Measurements from ENCODE around the gene PIGL. TPM values are rescaled to one million over a fixed set of nuclear protein-coding genes. Genes with fewer than 3 reads are reported as not detected.
A peak's percentile ranks its signal among the peaks of the same experiment; 100 is the strongest.

Gene PIGL
- total RNA-seq, 1 donor = 14.7 TPM

DNA sequence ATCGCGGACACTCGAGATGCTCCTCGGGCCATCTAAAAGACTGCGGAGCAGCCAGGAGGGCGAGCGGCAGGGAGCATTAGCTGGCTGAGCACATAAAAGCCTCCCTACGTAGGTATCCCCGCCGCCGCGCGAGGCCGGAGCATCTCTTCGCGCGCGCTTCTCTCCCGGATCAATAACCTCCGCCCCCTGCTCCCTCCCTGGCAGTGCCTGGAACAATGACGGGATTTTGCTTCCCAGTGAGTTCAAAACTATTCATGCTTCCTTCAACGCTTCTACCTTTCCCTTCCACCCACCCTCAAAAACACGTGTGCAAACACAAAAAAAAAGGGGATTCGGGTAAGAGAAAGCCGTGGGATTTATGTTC is 135.3 kb downstream of the PIGL start:
- TF ChIP-seq, protein P1, sequence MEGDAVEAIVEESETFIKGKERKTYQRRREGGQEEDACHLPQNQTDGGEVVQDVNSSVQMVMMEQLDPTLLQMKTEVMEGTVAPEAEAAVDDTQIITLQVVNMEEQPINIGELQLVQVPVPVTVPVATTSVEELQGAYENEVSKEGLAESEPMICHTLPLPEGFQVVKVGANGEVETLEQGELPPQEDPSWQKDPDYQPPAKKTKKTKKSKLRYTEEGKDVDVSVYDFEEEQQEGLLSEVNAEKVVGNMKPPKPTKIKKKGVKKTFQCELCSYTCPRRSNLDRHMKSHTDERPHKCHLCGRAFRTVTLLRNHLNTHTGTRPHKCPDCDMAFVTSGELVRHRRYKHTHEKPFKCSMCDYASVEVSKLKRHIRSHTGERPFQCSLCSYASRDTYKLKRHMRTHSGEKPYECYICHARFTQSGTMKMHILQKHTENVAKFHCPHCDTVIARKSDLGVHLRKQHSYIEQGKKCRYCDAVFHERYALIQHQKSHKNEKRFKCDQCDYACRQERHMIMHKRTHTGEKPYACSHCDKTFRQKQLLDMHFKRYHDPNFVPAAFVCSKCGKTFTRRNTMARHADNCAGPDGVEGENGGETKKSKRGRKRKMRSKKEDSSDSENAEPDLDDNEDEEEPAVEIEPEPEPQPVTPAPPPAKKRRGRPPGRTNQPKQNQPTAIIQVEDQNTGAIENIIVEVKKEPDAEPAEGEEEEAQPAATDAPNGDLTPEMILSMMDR (IDR thresholded peaks at IDR 0.05; ENCODE audit: insufficient read depth, low read depth, low read length) = no peak
- H3K4me3 ChIP-seq (ENCODE audit: low read depth, low read length) = peak overlapping the region; percentile 72
- DNase-seq (ENCODE audit: low read depth) = peak; percentile 45

DNA sequence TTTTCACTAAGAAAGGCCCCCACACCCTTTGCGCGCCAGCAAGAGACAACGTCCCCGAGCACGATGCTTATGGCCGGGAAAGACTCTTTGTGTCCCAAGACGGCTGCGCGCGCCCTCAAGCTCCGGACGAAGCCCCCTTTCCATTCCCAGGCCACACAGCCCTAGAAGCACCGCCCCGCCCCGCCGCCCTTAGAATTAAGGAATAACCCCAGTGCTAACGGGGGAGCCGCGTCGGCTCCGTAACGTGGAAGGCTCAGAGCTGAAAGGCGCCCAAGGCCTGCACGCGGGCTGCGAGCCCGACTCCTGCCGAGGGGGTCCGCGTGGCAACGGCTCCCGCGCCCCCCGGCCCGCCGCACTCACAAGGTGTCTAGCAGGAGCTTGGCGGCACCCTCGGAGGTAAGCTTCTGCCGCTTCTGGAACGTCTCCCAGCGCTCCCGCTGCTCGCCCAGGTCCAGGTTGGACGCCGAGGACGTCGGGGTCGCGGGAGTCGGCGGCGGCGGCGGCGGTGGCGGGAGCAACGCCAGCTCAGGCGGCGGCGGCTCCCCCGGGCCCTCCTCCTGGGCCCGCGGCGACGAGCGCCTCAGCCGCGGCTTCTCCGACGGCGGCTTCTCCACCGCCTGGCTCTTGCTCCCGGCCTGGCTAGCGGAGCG is 135.8 kb downstream of the PIGL start:
- TF ChIP-seq, protein P1 (IDR thresholded peaks at IDR 0.05; ENCODE audit: insufficient read depth, low read depth, low read length) = no peak
- peak; percentile 41 for DNase-seq (ENCODE audit: low read depth)
- H3K4me3 ChIP-seq (ENCODE audit: low read depth, low read length) = peak overlapping the region; percentile 72

DNA sequence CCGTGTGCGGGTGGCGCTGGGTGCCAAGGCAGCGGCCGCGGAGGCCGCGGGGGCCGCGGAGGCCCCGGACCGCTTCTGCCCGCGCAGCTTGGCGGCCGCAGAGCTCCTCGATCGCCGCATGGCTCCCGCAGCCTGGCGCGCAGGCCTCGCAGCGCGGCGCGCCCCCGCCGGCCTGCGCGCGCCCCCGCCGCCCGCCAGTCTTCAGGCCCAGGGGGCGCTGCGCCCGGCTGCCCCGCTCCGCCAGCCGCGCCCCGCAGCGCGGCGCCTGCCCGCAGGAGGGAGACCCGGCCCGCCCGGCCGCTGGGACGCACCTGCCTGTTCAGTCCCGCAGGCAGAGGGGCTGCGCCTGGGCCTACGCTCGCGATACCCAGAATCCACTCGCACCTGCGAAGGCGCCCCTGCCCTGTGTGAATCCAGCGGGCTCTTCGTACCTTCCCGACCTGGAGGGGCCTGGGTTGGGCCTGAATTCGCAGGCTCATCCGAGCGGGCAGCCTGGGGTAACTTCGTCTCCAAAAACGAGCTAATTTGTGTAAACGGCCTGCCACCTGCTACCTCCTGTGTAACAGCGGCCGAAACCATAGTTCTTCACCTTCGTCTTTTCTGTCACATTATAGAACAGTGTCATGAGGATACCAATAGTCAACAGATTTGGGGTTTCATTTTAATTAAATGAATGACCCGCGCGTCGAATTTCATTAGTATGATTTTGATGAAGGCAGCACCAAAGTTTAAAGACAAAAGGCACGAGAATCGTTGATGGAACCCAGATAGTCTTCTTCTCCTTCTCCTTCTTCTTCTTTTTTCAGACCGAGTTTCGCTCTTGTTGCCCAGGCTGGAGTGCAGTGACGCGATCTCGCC is 136.5 kb downstream of the PIGL start, which contains the start of gene CENPV:
TSS of gene CENPV (minus strand) at position 153 of the 858 bp plus-strand sequence. CDS start at position 120, 33 bp downstream.
- TF ChIP-seq, protein P1 (IDR thresholded peaks at IDR 0.05; ENCODE audit: insufficient read depth, low read depth, low read length) = no peak
- peak; percentile 40 for DNase-seq (ENCODE audit: low read depth)
- peak within 1 kb of the TSS; percentile 72 for H3K4me3 ChIP-seq (ENCODE audit: low read depth, low read length)

DNA sequence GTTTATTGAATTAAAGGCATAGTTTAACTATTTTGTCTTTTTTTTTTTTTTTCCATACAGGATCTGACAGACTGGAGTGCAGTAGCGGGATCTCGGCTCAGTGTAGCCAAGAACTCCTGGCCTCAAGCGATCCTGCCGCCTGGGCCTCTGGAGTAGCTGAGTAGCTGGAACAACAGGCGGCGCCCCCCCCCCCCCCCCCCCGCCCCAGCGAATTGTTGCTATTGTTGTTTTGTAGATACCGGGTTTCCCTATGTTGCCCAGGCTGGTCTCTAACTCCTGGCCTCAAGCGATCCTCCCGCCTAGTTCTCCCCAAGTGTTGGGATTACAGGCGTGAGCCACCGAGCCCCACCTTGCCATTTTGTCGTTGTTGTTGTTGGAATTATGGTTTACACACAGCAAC is 137.6 kb downstream of the PIGL start:
- TF ChIP-seq, protein P1 (IDR thresholded peaks at IDR 0.05; ENCODE audit: insufficient read depth, low read depth, low read length) = no peak
- H3K4me3 ChIP-seq (ENCODE audit: low read depth, low read length) = no peak overlapping the region
- DNase-seq (ENCODE audit: low read depth) = no peak

DNA sequence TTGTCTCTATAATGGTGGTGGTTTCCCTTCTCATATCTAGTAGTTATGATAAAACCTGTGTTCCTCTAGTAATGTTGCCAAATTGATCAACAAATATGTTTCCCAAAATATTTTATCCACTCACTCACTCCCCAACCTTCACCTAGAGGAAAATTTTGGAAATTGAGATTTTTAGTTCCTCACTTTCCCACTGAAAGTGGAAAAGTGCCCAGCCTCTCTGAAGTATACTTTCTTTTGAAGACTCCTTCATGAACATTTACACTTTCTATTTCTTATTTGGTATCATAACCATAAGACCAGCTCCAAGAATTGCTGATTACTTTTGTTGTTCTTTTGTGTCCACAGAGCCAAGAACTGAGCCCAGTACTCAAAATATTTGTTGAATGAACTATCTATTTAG is 141.4 kb downstream of the PIGL start:
- no peak overlapping the region for H3K4me3 ChIP-seq (ENCODE audit: low read depth, low read length)
- TF ChIP-seq, protein P1 (IDR thresholded peaks at IDR 0.05; ENCODE audit: insufficient read depth, low read depth, low read length) = no peak
- no peak for DNase-seq (ENCODE audit: low read depth)

DNA sequence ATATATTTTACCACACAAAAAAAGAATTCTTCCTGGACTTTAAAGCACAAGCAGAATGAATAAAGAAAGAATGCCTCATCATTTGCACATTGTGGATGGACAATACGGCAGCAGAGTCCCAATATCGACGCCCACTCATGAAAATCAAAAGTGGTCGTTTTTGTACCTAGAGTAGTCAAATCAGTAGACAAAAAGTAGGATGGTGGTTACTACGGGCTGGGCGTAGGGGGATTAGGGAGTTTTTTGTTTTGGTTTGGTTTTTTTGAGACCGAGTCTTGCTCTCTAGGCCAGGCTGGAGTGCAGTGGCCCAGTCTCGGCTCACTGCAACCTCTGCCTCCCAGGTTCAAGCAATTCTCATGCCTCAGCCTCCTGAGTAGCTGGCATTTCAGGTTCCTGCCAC is 144.9 kb downstream of the PIGL start:
- TF ChIP-seq, protein P1 (IDR thresholded peaks at IDR 0.05; ENCODE audit: insufficient read depth, low read depth, low read length) = no peak
- no peak overlapping the region for H3K4me3 ChIP-seq (ENCODE audit: low read depth, low read length)
- no peak for DNase-seq (ENCODE audit: low read depth)
